ENCODE measurements around the gene LHFPL3.

Gene LHFPL3

DNA sequence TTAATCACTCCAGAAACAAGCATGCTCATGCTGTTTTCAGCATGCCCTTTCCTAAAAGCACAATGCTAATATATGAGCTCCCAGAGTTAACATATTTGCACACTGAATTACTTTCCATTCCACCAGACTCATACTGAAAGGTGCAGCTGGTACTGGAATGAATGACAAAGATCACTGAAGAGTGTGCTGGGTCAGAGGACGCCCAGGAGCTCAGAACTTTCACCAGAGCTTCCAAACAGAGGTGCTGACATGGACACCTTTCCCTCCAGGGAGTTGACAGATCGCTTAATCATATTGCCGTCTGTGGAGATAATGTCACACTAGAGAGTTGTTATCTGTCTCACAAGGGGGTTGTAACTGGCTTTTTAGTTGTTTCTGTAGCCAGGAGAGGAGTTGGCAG lies 292.9 kb downstream of the LHFPL3 start:
- DNase-seq (ENCODE audit: extremely low read depth, low read depth), result no peak
- TF ChIP-seq, protein P1, sequence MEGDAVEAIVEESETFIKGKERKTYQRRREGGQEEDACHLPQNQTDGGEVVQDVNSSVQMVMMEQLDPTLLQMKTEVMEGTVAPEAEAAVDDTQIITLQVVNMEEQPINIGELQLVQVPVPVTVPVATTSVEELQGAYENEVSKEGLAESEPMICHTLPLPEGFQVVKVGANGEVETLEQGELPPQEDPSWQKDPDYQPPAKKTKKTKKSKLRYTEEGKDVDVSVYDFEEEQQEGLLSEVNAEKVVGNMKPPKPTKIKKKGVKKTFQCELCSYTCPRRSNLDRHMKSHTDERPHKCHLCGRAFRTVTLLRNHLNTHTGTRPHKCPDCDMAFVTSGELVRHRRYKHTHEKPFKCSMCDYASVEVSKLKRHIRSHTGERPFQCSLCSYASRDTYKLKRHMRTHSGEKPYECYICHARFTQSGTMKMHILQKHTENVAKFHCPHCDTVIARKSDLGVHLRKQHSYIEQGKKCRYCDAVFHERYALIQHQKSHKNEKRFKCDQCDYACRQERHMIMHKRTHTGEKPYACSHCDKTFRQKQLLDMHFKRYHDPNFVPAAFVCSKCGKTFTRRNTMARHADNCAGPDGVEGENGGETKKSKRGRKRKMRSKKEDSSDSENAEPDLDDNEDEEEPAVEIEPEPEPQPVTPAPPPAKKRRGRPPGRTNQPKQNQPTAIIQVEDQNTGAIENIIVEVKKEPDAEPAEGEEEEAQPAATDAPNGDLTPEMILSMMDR (IDR thresholded peaks at IDR 0.05; ENCODE audit: low read depth, low read length), result no peak

DNA sequence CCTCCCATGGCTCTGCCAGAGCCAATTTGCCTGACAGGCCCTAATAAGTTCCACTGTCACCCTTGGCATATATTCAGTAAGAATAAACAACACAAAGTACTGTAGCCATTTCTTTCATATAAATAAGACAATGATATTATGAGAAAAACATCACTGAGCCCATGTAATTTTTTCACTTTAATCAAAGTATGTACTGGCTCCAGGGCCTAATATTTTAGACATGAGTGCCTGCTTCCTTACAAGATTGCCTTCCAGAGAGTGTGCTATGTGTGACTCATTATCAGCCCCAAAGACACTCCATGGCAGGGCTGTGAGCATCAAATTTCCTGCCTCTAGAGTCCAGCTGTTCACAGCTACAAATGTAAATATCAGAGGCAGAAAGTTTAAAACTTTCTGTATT lies 297.6 kb downstream of the LHFPL3 start:
- TF ChIP-seq, protein P1 (IDR thresholded peaks at IDR 0.05; ENCODE audit: low read depth, low read length), result no peak

DNA sequence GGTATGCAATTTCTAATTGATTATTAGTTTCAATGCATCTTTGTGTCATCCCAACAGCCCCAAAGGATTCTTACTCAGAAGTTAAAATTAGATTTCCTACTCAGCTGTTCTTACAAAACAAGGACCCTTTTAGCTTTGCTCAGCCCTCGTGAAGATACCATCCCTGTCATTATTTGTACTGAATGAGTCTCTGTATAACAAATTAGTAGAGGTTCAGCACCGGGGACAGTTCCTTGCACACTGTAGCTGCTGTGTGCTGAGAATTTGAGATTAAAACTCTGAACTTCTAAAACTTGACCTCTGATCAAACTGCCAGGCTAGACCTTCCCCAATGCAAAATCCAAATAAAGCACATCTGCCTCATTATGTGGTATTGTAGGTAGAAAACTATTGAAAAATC lies 299.1 kb downstream of the LHFPL3 start:
- DNase-seq (ENCODE audit: extremely low read depth, low read depth), result no peak
- TF ChIP-seq, protein P1 (IDR thresholded peaks at IDR 0.05; ENCODE audit: low read depth, low read length), result no peak

More for the DNA sequence above, 297.6 kb downstream of the LHFPL3 start:
- DNase-seq (ENCODE audit: extremely low read depth, low read depth), result no peak

DNA sequence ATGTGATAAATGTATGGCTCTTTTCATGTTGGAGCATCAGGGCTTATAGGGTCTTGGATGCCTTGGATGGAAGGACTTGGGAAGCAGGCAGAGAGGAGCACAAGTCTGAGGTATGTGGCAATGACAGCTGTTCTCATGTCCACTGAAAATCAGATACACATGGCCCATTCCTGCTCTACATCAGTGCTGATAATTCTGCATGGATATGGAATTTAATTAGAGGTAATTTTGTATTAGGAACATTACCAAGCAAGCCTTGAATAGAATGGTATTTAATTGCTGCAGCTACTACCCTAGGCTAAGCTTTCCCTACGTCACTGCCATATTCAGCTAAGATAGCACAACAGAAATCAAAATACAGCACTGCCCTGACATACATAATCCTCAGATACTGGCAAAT lies 299.6 kb downstream of the LHFPL3 start:
- TF ChIP-seq, protein P1 (IDR thresholded peaks at IDR 0.05; ENCODE audit: low read depth, low read length), result no peak
- DNase-seq (ENCODE audit: extremely low read depth, low read depth), result no peak

DNA sequence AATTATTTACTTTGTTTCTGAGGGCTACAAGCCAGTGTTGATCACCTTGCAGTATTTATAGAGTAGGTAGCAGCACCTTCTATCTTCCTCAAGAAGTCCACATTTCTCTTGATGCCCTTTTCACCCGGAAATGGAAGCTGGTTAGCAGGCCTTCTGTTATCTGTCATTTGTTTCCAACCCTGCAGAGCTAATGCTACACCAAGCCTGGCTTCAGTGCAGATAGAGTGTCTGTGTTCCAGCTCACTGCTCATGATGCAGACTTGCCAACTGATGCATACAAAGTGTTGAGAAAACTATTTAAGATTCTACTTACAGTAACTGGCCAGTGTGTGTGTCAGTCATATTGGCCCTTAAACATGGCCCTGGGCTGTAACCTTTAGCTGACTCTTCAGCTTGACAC lies 301.0 kb downstream of the LHFPL3 start:
- TF ChIP-seq, protein P1 (IDR thresholded peaks at IDR 0.05; ENCODE audit: low read depth, low read length), result no peak

DNA sequence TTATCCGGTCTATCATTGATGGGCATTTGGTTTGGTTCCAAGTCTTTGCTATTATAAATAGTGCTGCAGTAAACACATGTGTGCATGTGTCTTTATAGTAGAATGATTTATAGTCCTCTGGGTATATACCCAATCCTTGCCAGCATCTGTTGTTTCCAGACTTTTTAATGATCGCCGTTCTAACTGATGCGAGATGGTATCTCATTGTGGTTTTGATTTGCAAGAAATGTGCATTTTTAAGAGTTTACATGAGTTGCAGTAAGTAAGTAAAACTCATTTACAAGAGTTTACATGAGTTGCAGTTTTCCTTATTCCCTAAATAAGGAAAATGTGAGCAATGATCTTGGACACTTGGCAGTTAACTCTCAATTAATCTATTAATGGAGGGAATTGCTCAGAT lies 312.1 kb downstream of the LHFPL3 start:
- DNase-seq (ENCODE audit: extremely low read depth, low read depth), result no peak
- TF ChIP-seq, protein P1 (IDR thresholded peaks at IDR 0.05; ENCODE audit: low read depth, low read length), result no peak

More for the DNA sequence above, 301.0 kb downstream of the LHFPL3 start:
- no peak for DNase-seq (ENCODE audit: extremely low read depth, low read depth)

DNA sequence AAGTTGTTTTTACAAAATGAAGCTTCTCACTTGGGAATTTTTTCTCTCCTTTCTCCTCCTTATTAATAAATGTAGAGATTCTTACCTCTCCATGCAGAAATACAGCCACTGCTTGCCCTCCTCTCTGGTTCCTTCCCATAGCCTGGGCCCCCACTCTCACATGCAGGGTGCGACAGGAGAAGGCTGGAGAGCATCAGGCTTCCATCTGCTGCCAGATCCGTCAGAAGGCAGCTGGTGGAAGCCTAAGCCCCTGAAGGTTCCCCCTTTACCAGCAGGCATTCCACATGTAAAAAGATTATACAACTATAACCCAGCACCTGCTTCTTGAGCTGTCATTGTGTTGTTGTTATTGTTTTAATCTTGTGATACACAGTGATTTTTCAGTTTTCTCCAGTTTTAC lies 314.2 kb downstream of the LHFPL3 start:
- TF ChIP-seq, protein P1 (IDR thresholded peaks at IDR 0.05; ENCODE audit: low read depth, low read length), result no peak
- no peak for DNase-seq (ENCODE audit: extremely low read depth, low read depth)

Data from AG09319 (cell line).